Endothelial cell of umbilical vein (primary cell): Measurements from ENCODE around the gene CD47. TPM values are rescaled to one million over a fixed set of nuclear protein-coding genes. Genes with fewer than 3 reads are reported as not detected.

Experiments used
- BruUV-seq: library from RNA; stranded (reverse); fragments of 400-500 nt; replicated peaks from 2 replicates; lab custom pipeline; 2021; lab: Mats Ljungman, UMichigan
- CTCF ChIA-PET: fragments of 300-600, 350-600 bp; sonication (Branson Sonifier 250); formaldehyde crosslinking; loops from one replicate; lab custom pipeline; 2021; ENCODE audit warnings: antibody characterized with exemption, inconsistent platforms; lab: Charles Lee
- POLR2A ChIA-PET: fragments of 300-600, 350-600 bp; sonication (Branson Sonifier 250); formaldehyde crosslinking; loops from one replicate; lab custom pipeline; 2021; ENCODE audit warnings: antibody characterized with exemption, inconsistent platforms; lab: Charles Lee
- DNase-seq: peaks from one replicate; pipeline ENCODE4 v3.0.0-alpha.2; 2011; ENCODE audit warnings: low read depth, low spot score
- FAIRE-seq: peaks from 2 replicates; lab custom pipeline; 2011; peaks lifted over from hg19 to GRCh38; lab: Jason Lieb, UNC
- H2AFZ ChIP-seq: 2 replicates; pipeline ENCODE4 v1.6.0; 2012; ENCODE audit warnings: low read depth, low read length, control low read depth, inconsistent platforms
- H3K27ac ChIP-seq: 2 replicates; pipeline ENCODE4 v1.5.1; 2011; ENCODE audit warnings: low read depth, mild to moderate bottlenecking, control low read depth, low read length, moderate library complexity; ENCODE audit not compliant: insufficient read depth
- H3K27me3 ChIP-seq, 2 experiments: 2 replicates each; pipeline versions ENCODE4 v1.6.0 to v1.6.1; 2011; ENCODE audit warnings: low read length in 2 of 2, mixed read lengths in 1 of 2; ENCODE audit not compliant: control insufficient read depth in 2 of 2, insufficient read depth in 2 of 2
- H3K36me3 ChIP-seq, 2 experiments: 2 replicates in 1 of 2; 3 replicates in 1 of 2; pipeline ENCODE4 v1.5.1; 2011; ENCODE audit warnings: low read length in 2 of 2, mild to moderate bottlenecking in 1 of 2, moderate library complexity in 1 of 2; ENCODE audit not compliant: control insufficient read depth in 2 of 2, insufficient read depth in 2 of 2; ENCODE audit errors: extremely low read depth in 1 of 2
- H3K4me1 ChIP-seq: 3 replicates; pipeline ENCODE4 v1.5.1; 2011; ENCODE audit warnings: mild to moderate bottlenecking, low read length; ENCODE audit not compliant: control insufficient read depth, insufficient read depth; ENCODE audit errors: extremely low read depth
- H3K4me2 ChIP-seq: 2 replicates; pipeline ENCODE4 v1.6.1; 2011; ENCODE audit warnings: low read length, control low read depth, mixed read lengths; ENCODE audit not compliant: insufficient read depth
- H3K4me3 ChIP-seq, 3 experiments: fragments of 200-600 bp in 1 of 3; sonication (generic), shearing (Covaris generic) in 1 of 3; replicated peaks in 1 of 3; 2 replicates each; pipeline ENCODE4 v1.5.1; 2011 to 2016; ENCODE audit warnings: control low read depth in 3 of 3, low read length in 3 of 3, mild to moderate bottlenecking in 2 of 3, inconsistent platforms in 1 of 3, low read depth in 1 of 3, moderate library complexity in 1 of 3; ENCODE audit not compliant: insufficient read depth in 1 of 3
- H3K79me2 ChIP-seq: 2 replicates; pipeline ENCODE4 v1.6.0; 2012; ENCODE audit warnings: low read length, inconsistent platforms; ENCODE audit not compliant: control insufficient read depth, insufficient read depth
- H3K9ac ChIP-seq: replicated peaks from 2 replicates; pipeline ENCODE3; 2011; ENCODE audit warnings: low read length, control low read depth; ENCODE audit not compliant: insufficient read depth; ENCODE audit errors: extremely low read depth
- H3K9me1 ChIP-seq: replicated peaks from 3 replicates; pipeline ENCODE4 v1.6.0; 2011; ENCODE audit warnings: mild to moderate bottlenecking, low read length; ENCODE audit not compliant: control insufficient read depth, insufficient read depth; ENCODE audit errors: extremely low read depth
- H3K9me3 ChIP-seq: replicated peaks from 2 replicates; pipeline ENCODE4 v1.5.1; 2012; ENCODE audit warnings: low read length, inconsistent platforms; ENCODE audit not compliant: control insufficient read depth, insufficient read depth
- H4K20me1 ChIP-seq: replicated peaks from 2 replicates; pipeline ENCODE3; 2011; ENCODE audit warnings: mild to moderate bottlenecking, low read length; ENCODE audit not compliant: control insufficient read depth, insufficient read depth; ENCODE audit errors: extremely low read depth
- EZH2 ChIP-seq: IDR thresholded peaks from 2 replicates; pipeline ENCODE4 v1.6.1; 2012; ENCODE audit warnings: borderline replicate concordance, low read depth, mild to moderate bottlenecking, moderate library complexity, low read length, inconsistent platforms; ENCODE audit not compliant: severe bottlenecking
- FOS ChIP-seq: IDR thresholded peaks from 2 replicates; pipeline ENCODE4 v1.6.1; 2011; ENCODE audit warnings: mild to moderate bottlenecking, low read length, moderate library complexity, borderline replicate concordance; ENCODE audit not compliant: insufficient read depth
- GATA2 ChIP-seq: IDR thresholded peaks from 2 replicates; pipeline ENCODE4 v1.7.0; 2011; ENCODE audit warnings: low read depth, mild to moderate bottlenecking, moderate library complexity, mixed read lengths, low read length; ENCODE audit not compliant: insufficient read length, insufficient read depth
- JUN ChIP-seq: IDR thresholded peaks from 2 replicates; pipeline ENCODE4 v1.6.1; 2011; ENCODE audit warnings: borderline replicate concordance, low read depth; ENCODE audit not compliant: insufficient read length, insufficient read depth
- MAX ChIP-seq: IDR thresholded peaks from 2 replicates; pipeline ENCODE4 v1.6.1; 2011; ENCODE audit not compliant: insufficient read depth, insufficient read length
- MYC ChIP-seq: IDR thresholded peaks from one replicate; pipeline ENCODE4 v1.6.1; 2011; ENCODE audit warnings: mild to moderate bottlenecking, low read depth, low read length
- POLR2A ChIP-seq: IDR thresholded peaks from 2 replicates; pipeline ENCODE4 v1.6.1; 2012; ENCODE audit warnings: low read depth, mild to moderate bottlenecking, control low read depth, low read length
- POLR2AphosphoS5 ChIP-seq: IDR thresholded peaks from 2 replicates; pipeline ENCODE4 v1.6.1; 2012; ENCODE audit warnings: low read depth, mild to moderate bottlenecking, control low read depth, low read length, moderate library complexity; ENCODE audit not compliant: insufficient read depth
- dilution Hi-C: fragments of 300-500 bp; cut with MboI; formaldehyde crosslinking; loops from one replicate; pipeline ENCODE4 v1.15.0; 2019; ENCODE audit warnings: low sequenced_read_pairs; ENCODE audit not compliant: extremely low pct_ligation_motif_present
- intact Hi-C: fragments of 100-400 bp; cut with micrococcal nuclease; formaldehyde crosslinking; loops from one replicate; pipeline ENCODE4 v1.10.0; 2022
- polyA plus RNA-seq, 4 experiments: library from polyadenylated mRNA; depleted of rRNA in 3 of 4; stranded (reverse) in 3 of 4; unstranded in 1 of 4; fragments of >200 nt; gene quantifications; 2 replicates each; pipeline versions ENCODE4 v1.2.1 to v1.2.3, GENCODE V29; 2011 to 2012; ENCODE audit warnings: missing spikeins in 1 of 4
- total RNA-seq: library from RNA; stranded (reverse); gene quantifications from 2 replicates; pipeline ENCODE4 v1.2.3, GENCODE V29; 2021
- TF ChIP-seq, protein P1 (sequence below), 2 donors: IDR thresholded peaks; 1 replicate in 1 of 2; 2 replicates in 1 of 2; pipeline ENCODE4 v1.5.1; 2011; ENCODE audit warnings: low read length in 2 of 2, mild to moderate bottlenecking in 2 of 2, moderate library complexity in 2 of 2, control low read depth in 1 of 2, inconsistent platforms in 1 of 2, low read depth in 1 of 2; ENCODE audit not compliant: insufficient read depth in 1 of 2; ENCODE audit errors: extremely low read depth in 1 of 2

The CD47 gene
- total and polyA plus RNA-seq, 2 donors (not counting 3 experiments of a cell fraction or from before 2014, with no cell fraction given) = 29.3 to 32.2 TPM

GRCh38 chr3:108098003-108098370 lies 7.2 kb upstream of the CD47 start:
- no peak overlapping the region for H3K4me2 ChIP-seq
- no peak overlapping the region for H3K4me3 ChIP-seq
- H3K9me1 ChIP-seq = no peaks in the 10 kb centered on the region
- no peaks in the 10 kb centered on the region for H4K20me1 ChIP-seq
- no TSS peak for BruUV-seq
- CTCF ChIA-PET = no interaction called here
- DNase-seq (no peak), FAIRE-seq (no peak)
- no peaks in the 10 kb centered on the region for H3K36me3 ChIP-seq
- POLR2A ChIA-PET = no interaction called here
- no peaks in the 10 kb centered on the region for H3K9me3 ChIP-seq
- no peaks in the 10 kb centered on the region for H3K4me1 ChIP-seq
- no peaks in the 10 kb centered on the region for H3K79me2 ChIP-seq
- dilution Hi-C loops (no loop called here), intact Hi-C loops (no loop called here)
- no peak overlapping the region for H3K9ac ChIP-seq
- peaks cover 4 to 5% of the 10 kb centered on the region in 2 experiments for H3K27me3 ChIP-seq
- H3K27ac ChIP-seq = no peak overlapping the region
- H2AFZ ChIP-seq = no peak overlapping the region
- TF ChIP-seq, protein P1, sequence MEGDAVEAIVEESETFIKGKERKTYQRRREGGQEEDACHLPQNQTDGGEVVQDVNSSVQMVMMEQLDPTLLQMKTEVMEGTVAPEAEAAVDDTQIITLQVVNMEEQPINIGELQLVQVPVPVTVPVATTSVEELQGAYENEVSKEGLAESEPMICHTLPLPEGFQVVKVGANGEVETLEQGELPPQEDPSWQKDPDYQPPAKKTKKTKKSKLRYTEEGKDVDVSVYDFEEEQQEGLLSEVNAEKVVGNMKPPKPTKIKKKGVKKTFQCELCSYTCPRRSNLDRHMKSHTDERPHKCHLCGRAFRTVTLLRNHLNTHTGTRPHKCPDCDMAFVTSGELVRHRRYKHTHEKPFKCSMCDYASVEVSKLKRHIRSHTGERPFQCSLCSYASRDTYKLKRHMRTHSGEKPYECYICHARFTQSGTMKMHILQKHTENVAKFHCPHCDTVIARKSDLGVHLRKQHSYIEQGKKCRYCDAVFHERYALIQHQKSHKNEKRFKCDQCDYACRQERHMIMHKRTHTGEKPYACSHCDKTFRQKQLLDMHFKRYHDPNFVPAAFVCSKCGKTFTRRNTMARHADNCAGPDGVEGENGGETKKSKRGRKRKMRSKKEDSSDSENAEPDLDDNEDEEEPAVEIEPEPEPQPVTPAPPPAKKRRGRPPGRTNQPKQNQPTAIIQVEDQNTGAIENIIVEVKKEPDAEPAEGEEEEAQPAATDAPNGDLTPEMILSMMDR (IDR thresholded peaks at IDR 0.05; ENCODE audit: extremely low read depth in 1 of 2, insufficient read depth in 1 of 2, low read depth in 1 of 2, low read length in 2 of 2) = no peak
- no peak for TF ChIP-seq GATA2
- TF ChIP-seq POLR2A = no peak
- TF ChIP-seq MYC = no peak
- no peak for TF ChIP-seq JUN
- TF ChIP-seq MAX = no peak
- TF ChIP-seq POLR2AphosphoS5 = no peak
- TF ChIP-seq EZH2 = no peak
- TF ChIP-seq FOS = no peak
